ENCODE measurements around the gene CDH3. TPM values are rescaled to one million over a fixed set of nuclear protein-coding genes. Genes with fewer than 3 reads are reported as not detected.

The CDH3 gene
- total and polyA plus RNA-seq, 2 donors (not counting 1 experiment from before 2014, with no cell fraction given): 0.17 to 0.24 TPM

GRCh38 chr16:68627951-68628425, 17.1 kb upstream of the CDH3 start:
- Histone ChIP-seq H3K4me1 (ENCODE audit: control insufficient read depth in 2 of 2, insufficient read depth in 2 of 2, low read length in 2 of 2) (no peaks in the 10 kb centered on the region), H3K79me2 (ENCODE audit: control insufficient read depth, insufficient read depth, low read length) (no peaks in the 10 kb centered on the region), H3K9me3 (ENCODE audit: control extremely low read depth in 1 of 3, control insufficient read depth in 2 of 3, insufficient read depth in 1 of 3, low read length in 2 of 3) (no peaks in the 10 kb centered on the region), H3K4me3 (ENCODE audit: control extremely low read depth in 1 of 5, extremely low read depth in 1 of 5, insufficient read depth in 1 of 5, low read depth in 2 of 5, low read length in 4 of 5) (no peak overlapping the region), H2AFZ (ENCODE audit: insufficient read depth, low read depth, low read length, poor library complexity, severe bottlenecking) (no peak overlapping the region), H4K20me1 (ENCODE audit: control insufficient read depth, insufficient read depth, low read length, poor library complexity, severe bottlenecking) (no peaks in the 10 kb centered on the region), H3K27ac (ENCODE audit: low read length in 2 of 2) (no peak overlapping the region), H3K27me3 (replicated peaks in 1 of 4; ENCODE audit: control extremely low read depth in 1 of 4, control insufficient read depth in 3 of 4, insufficient read depth in 4 of 4, low read length in 3 of 4) (peaks cover 0 to 6% (median 3%) of the 10 kb centered on the region in 4 experiments), H3K9ac (ENCODE audit: low read length) (no peak overlapping the region), H3K36me3 (replicated peaks in 1 of 2; ENCODE audit: control extremely low read depth in 1 of 2, control insufficient read depth in 1 of 2, extremely low read depth in 1 of 2, insufficient read depth in 2 of 2, low read length in 1 of 2) (no peaks in the 10 kb centered on the region), H3K4me2 (replicated peaks; ENCODE audit: low read depth, low read length, poor library complexity, severe bottlenecking) (no peak overlapping the region)
- WGBS (ENCODE audit: insufficient coverage): 45% methylated on average over 3 of the region's 5 CpGs
- ChIA-PET CTCF (interaction anchor here (0.6 kb wide), 1 partner anchor 103 kb away, joined by 3 read pairs; no protein-coding TSS in a partner anchor), POLR2A (no interaction called here)
- Mint-ChIP-seq H3K27me3 (peaks cover 11% of the 10 kb centered on the region), H3K4me1 (no peaks in the 10 kb centered on the region), H3K9me3 (ENCODE audit: insufficient read depth) (no peaks in the 10 kb centered on the region), H3K4me3 (no peak overlapping the region), H3K27ac (no peak overlapping the region)
- ATAC-seq (ENCODE audit: low read depth) (no peak), DNase-seq (no peak)
- intact Hi-C loops (cut with micrococcal nuclease): no loop called here
- TF ChIP-seq CTCF (IDR thresholded peaks at IDR 0.05) (no peak), EZH2 (IDR thresholded peaks at IDR 0.05; ENCODE audit: borderline replicate concordance, insufficient read depth, low read depth, low read length, poor library complexity, severe bottlenecking) (no peak)

DNA sequence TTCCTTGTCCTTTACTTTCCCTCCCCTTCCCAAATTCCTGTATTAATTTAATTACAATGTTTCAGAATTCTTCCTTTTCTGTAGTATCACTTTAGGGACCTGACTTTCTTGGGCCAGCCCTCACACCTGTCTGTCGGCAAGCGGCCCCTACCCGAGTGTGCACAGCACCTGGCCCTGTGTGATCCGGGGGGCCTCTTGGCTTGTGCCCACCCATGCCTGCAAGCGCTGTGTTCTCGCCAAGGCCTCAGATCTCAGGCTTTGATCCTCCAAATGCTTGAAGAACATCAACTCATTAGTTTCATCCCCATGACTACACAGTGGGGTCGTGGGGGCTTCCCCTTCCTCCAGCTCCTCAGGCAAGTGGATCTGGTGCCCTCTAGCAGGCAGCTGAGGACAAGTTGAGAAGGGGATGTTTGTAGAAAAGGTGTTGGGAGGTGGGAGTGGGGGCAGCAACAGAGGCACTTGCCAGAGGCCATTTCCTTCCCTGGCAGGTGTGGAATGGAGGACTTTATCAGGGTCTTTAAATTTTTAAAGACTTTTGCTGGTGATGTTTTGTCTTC, 15.7 kb upstream of the CDH3 start:
- 94% methylated on average over 6 of the region's 7 CpGs for WGBS (ENCODE audit: insufficient coverage)
- Histone ChIP-seq H3K79me2 (ENCODE audit: control insufficient read depth, insufficient read depth, low read length) (no peaks in the 10 kb centered on the region), H3K4me1 (ENCODE audit: control insufficient read depth in 2 of 2, insufficient read depth in 2 of 2, low read length in 2 of 2) (no peaks in the 10 kb centered on the region), H3K9ac (ENCODE audit: low read length) (no peak overlapping the region), H3K36me3 (replicated peaks in 1 of 2; ENCODE audit: control extremely low read depth in 1 of 2, control insufficient read depth in 1 of 2, extremely low read depth in 1 of 2, insufficient read depth in 2 of 2, low read length in 1 of 2) (no peaks in the 10 kb centered on the region), H4K20me1 (ENCODE audit: control insufficient read depth, insufficient read depth, low read length, poor library complexity, severe bottlenecking) (no peaks in the 10 kb centered on the region), H3K27me3 (replicated peaks in 1 of 4; ENCODE audit: control extremely low read depth in 1 of 4, control insufficient read depth in 3 of 4, insufficient read depth in 4 of 4, low read length in 3 of 4) (peaks cover 0 to 6% (median 3%) of the 10 kb centered on the region in 4 experiments), H3K4me3 (ENCODE audit: control extremely low read depth in 1 of 5, extremely low read depth in 1 of 5, insufficient read depth in 1 of 5, low read depth in 2 of 5, low read length in 4 of 5) (no peak overlapping the region), H2AFZ (ENCODE audit: insufficient read depth, low read depth, low read length, poor library complexity, severe bottlenecking) (no peak overlapping the region), H3K9me3 (ENCODE audit: control extremely low read depth in 1 of 3, control insufficient read depth in 2 of 3, insufficient read depth in 1 of 3, low read length in 2 of 3) (no peaks in the 10 kb centered on the region), H3K4me2 (replicated peaks; ENCODE audit: low read depth, low read length, poor library complexity, severe bottlenecking) (no peak overlapping the region), H3K27ac (ENCODE audit: low read length in 2 of 2) (no peak overlapping the region)
- peaks cover 11% of the 10 kb centered on the region for H3K27me3 Mint-ChIP-seq
- no peak overlapping the region for H3K4me3 Mint-ChIP-seq
- H3K9me3 Mint-ChIP-seq (ENCODE audit: insufficient read depth): no peaks in the 10 kb centered on the region
- CTCF ChIA-PET: no interaction called here
- no peak overlapping the region for H3K27ac Mint-ChIP-seq
- ATAC-seq (ENCODE audit: low read depth) (no peak), DNase-seq (no peak)
- H3K4me1 Mint-ChIP-seq: no peaks in the 10 kb centered on the region
- POLR2A ChIA-PET: interaction anchor here (0.6 kb wide), 1 partner anchor 168 kb away, joined by 3 read pairs; no protein-coding TSS in a partner anchor
- intact Hi-C loops (cut with micrococcal nuclease): no loop called here
- TF ChIP-seq EZH2 (IDR thresholded peaks at IDR 0.05; ENCODE audit: borderline replicate concordance, insufficient read depth, low read depth, low read length, poor library complexity, severe bottlenecking): no peak
- TF ChIP-seq CTCF (IDR thresholded peaks at IDR 0.05): no peak
